HG03095 (cell line): ENCODE measurements around the gene ADGRF4.
"Not testable (repeated sequence)": the region's sequence is repeated elsewhere in the genome, so short reads cannot be mapped to it uniquely, and the experiment has no call there.

Experiments used
- ATAC-seq: cut with Tn5 transposase; IDR thresholded peaks from one replicate; pipeline ENCODE4 v1.9.1; 2021; ENCODE audit warnings: moderate library complexity; ENCODE audit not compliant: unreplicated experiment

The ADGRF4 gene

GRCh38 chr6:47733879-47734558, 35.6 kb downstream of the ADGRF4 start:
- ATAC-seq = peak; percentile 71

DNA sequence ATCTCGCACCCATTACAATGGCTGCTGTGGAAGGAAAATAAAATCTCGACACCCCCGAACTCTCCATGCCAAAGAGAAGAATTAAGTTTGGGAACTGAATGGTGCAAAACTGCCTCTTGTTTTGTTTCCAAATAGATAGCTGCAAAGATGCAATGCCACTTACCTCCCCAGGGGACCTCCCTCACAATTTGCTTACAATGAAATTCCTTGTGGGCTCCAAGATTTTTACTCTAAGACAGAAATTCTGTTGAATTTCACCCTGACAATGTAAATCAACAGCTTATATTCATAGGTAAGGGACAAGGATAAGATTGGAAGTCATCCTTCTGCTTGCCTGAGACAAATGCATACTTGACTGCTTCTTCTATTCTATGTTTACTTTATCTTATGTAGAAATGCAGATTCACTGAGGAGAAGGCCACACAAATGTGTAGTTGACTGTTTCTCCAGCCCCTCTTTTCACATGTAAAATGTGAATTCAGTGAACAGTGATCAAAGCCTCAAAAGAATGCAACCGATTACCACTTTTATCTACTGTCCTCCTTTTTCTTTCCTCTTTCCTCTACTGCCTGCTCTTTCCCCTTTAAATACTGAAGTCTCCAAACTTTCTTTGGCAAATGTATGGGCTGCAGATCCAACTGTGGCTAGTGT, 36.6 kb downstream of the ADGRF4 start:
- no peak for ATAC-seq

DNA sequence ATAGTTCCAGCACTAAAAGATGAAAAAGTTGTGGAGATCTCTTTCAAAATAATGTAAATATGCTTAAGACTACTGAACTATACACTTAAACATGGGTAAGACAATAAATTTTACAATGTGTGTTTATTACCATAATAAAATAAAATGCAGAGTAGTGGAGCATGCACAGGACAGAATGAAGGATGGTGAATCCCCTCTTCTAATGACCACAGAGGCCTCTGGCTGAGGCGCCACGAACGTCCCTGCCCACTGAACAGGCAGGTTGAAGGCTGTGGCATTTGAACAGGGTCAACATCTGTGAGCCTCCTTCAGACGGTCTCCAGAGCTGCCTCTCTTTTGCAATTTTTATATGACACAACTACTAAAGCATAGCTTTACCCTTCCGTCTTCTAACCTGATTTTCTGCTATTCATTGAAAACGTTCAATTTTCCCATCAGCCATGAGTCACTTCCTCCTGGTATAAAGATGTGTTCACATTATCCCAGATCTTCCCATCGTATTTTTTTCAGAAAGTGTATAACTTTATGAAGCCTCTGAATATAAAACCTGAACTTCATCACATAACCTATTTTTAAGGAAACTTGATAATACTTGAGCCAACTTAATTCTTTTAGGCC, 37.8 kb downstream of the ADGRF4 start:
- no peak for ATAC-seq

DNA sequence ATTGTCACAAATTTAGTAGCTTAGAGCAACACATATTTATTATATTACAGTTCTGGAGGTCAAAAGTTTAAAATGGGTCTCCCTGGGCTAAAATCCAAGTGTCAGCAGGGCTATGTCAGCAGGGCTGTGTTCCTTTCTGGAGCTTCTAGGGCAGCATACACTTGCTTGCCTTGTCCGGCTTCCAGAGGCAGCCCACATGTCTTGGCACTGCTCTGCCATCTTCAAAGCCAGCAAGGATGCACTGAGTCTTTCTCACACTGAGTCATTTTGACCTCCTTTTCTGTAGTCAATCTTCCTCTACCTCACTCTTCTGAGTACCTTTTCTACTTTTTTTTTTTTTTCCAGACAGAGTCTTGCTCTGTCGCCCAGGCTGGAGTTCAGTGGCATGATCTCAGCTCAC, 39.0 kb downstream of the ADGRF4 start:
- ATAC-seq = no peak

DNA sequence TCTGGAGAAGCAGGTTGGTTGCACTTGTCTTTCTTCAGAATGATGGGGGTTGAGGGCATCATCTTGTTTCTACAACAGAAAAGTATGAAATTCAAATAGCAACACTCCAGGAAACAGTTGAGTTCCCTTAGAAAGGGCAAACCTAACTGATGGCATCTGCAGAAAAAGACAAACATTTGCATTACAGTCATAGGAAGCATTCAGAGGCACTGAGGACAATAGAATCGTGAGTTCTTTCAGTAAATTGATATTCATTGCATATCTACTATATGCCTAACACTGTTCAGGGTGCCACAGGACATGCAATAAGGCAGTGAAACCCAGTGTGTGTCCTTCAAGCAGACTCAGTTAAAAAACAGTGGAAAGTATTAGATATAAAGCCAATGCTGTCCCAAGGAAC, 42.3 kb downstream of the ADGRF4 start:
- ATAC-seq = no peak

- no peak for ATAC-seq
Measured at GRCh38 chr6:47741807-47742206, 43.4 kb downstream of the ADGRF4 start.

- no peak for ATAC-seq
Measured at GRCh38 chr6:47743744-47744143, 45.4 kb downstream of the ADGRF4 start.

- not testable (repeated sequence) for ATAC-seq
Measured at GRCh38 chr6:47745269-47745668, 46.9 kb downstream of the ADGRF4 start.

- ATAC-seq = no peak
Measured at GRCh38 chr6:47749757-47750156, 51.4 kb downstream of the ADGRF4 start.

- no peak for ATAC-seq
Measured at GRCh38 chr6:47752801-47753200, 54.4 kb downstream of the ADGRF4 start.

DNA sequence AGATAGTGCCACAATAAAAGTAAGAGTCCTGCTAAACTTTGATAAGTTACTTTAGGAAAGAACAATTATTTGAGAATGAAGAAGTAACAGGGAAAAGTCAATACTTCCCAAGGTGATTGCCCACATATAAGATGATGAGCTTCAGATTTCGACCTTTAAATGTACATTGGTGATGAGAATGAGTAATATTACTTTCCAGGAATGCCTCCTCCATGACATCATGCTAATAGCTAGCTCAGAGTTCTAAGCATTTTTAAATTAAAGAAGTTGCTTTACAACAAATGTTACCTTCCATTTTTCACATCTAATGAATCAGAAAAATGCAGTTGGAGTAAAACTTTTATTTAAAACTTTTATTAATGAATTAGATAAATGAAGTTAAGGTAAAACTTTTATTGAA, 61.0 kb downstream of the ADGRF4 start:
- ATAC-seq = no peak

GRCh38 chr6:47762502-47762901, 64.1 kb downstream of the ADGRF4 start:
- ATAC-seq = no peak

- no peak for ATAC-seq
Measured at GRCh38 chr6:47766445-47766844, 68.1 kb downstream of the ADGRF4 start.

DNA sequence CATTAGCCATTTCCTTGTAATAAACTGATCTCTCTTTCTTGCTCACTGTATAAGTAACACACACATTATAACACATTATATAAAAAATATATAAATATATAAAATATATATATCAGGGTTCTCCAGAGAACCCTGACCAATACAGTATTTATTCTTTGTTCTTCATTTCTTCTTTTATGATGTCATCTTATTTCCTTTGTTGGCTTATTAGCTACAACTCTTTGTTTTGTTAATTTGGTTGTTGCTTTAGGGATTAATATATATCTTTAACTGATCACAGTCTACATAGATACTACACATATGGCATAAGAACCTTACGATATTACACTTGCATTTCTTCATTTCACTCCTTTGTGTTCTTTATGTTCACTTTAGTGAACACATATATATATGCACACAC, 68.7 kb downstream of the ADGRF4 start:
- ATAC-seq = no peak

DNA sequence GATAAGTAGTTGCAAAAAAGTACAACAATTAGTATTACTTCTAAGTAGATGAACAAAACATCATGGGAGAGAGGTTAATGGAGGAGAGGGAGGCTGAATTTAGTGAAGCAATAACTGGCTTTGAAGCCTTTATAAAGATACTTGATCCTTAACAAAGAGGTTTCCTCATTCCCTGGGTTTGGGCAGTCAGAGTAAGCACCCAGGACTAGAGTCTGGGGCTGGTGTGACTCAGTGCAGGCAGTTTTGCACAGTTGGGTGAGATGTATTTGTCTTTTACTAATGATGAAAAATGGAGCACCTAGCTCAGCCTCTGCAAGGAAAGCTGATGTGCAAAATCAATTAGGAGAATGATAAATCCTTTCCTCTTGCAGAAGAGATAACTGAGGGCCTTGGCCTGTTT, 71.6 kb downstream of the ADGRF4 start:
- ATAC-seq = no peak
